Measurements from ENCODE around the gene VWF. TPM values are rescaled to one million over a fixed set of nuclear protein-coding genes. Genes with fewer than 3 reads are reported as not detected.

Gene VWF
- total RNA-seq, 1 donor from 2014 or later = 0.10 TPM

GRCh38 chr12:5900533-5901205 lies 223.8 kb downstream of the VWF start:
- no peaks in the 10 kb centered on the region for H3K4me1 Mint-ChIP-seq (ENCODE audit: low read depth)
- no peak for DNase-seq (ENCODE audit: low spot score, unreplicated experiment)
- no peak overlapping the region for H3K4me3 Mint-ChIP-seq (ENCODE audit: low read depth)
- H3K27me3 Mint-ChIP-seq = peaks cover 33% of the 10 kb centered on the region
- no peaks in the 10 kb centered on the region for H3K9me3 Mint-ChIP-seq (ENCODE audit: low read depth)
- H3K27ac Mint-ChIP-seq = no peak overlapping the region
- H3K36me3 Mint-ChIP-seq (ENCODE audit: insufficient read depth) = no peaks in the 10 kb centered on the region
- TF ChIP-seq, protein P1, sequence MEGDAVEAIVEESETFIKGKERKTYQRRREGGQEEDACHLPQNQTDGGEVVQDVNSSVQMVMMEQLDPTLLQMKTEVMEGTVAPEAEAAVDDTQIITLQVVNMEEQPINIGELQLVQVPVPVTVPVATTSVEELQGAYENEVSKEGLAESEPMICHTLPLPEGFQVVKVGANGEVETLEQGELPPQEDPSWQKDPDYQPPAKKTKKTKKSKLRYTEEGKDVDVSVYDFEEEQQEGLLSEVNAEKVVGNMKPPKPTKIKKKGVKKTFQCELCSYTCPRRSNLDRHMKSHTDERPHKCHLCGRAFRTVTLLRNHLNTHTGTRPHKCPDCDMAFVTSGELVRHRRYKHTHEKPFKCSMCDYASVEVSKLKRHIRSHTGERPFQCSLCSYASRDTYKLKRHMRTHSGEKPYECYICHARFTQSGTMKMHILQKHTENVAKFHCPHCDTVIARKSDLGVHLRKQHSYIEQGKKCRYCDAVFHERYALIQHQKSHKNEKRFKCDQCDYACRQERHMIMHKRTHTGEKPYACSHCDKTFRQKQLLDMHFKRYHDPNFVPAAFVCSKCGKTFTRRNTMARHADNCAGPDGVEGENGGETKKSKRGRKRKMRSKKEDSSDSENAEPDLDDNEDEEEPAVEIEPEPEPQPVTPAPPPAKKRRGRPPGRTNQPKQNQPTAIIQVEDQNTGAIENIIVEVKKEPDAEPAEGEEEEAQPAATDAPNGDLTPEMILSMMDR (IDR thresholded peaks at IDR 0.05; ENCODE audit: unreplicated experiment) = no peak

DNA sequence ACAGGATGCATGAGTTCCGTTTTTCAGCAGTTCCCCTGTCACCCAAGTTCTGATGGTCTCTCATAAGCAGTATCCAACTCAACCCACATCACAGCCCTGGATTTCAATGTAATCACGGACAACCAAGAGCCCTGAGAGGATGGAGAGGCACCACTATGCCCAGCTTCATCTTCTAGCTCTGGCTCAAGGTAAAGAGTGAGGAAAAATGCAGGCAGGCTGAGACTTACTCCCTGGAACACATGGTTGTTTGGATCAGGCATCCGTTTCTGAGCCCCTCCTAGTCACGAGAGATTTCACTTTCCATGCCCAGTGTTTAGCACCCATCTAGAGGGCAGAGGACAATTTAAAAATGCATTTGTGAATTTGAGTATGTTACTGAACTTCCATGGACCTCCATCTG lies 224.4 kb downstream of the VWF start:
- Mint-ChIP-seq H3K4me1 (ENCODE audit: low read depth) (no peaks in the 10 kb centered on the region), H3K4me3 (ENCODE audit: low read depth) (no peak overlapping the region), H3K9me3 (ENCODE audit: low read depth) (peaks cover under 1% of the 10 kb centered on the region), H3K27me3 (peaks cover 27% of the 10 kb centered on the region), H3K27ac (no peak overlapping the region), H3K36me3 (ENCODE audit: insufficient read depth) (no peaks in the 10 kb centered on the region)
- TF ChIP-seq, protein P1 (IDR thresholded peaks at IDR 0.05; ENCODE audit: unreplicated experiment) = no peak
- no peak for DNase-seq (ENCODE audit: low spot score, unreplicated experiment)

- no peak overlapping the region for H3K4me3 Mint-ChIP-seq (ENCODE audit: low read depth)
- no peak for DNase-seq (ENCODE audit: low spot score, unreplicated experiment)
- no peaks in the 10 kb centered on the region for H3K4me1 Mint-ChIP-seq (ENCODE audit: low read depth)
- no peak overlapping the region for H3K27ac Mint-ChIP-seq
- TF ChIP-seq, protein P1 (IDR thresholded peaks at IDR 0.05; ENCODE audit: unreplicated experiment) = no peak
- H3K36me3 Mint-ChIP-seq (ENCODE audit: insufficient read depth) = no peaks in the 10 kb centered on the region
- H3K27me3 Mint-ChIP-seq = peaks cover 23% of the 10 kb centered on the region
- H3K9me3 Mint-ChIP-seq (ENCODE audit: low read depth) = peaks cover 5% of the 10 kb centered on the region
Observed at GRCh38 chr12:5899675-5900074, 224.8 kb downstream of the VWF start.

- H3K9me3 Mint-ChIP-seq (ENCODE audit: low read depth) = peaks cover 6% of the 10 kb centered on the region
- DNase-seq (ENCODE audit: low spot score, unreplicated experiment) = no peak
- TF ChIP-seq, protein P1 (IDR thresholded peaks at IDR 0.05; ENCODE audit: unreplicated experiment) = peak; percentile 25
- H3K4me3 Mint-ChIP-seq (ENCODE audit: low read depth) = no peak overlapping the region
- H3K36me3 Mint-ChIP-seq (ENCODE audit: insufficient read depth) = no peaks in the 10 kb centered on the region
- H3K27ac Mint-ChIP-seq = no peak overlapping the region
- peaks cover 15% of the 10 kb centered on the region for H3K27me3 Mint-ChIP-seq
- H3K4me1 Mint-ChIP-seq (ENCODE audit: low read depth) = no peaks in the 10 kb centered on the region
Observed at GRCh38 chr12:5898874-5899273, 225.6 kb downstream of the VWF start.

Other genes starting within 250 kb of the VWF start
- 2.8 and 3.5 TPM in 2 replicates for gene ANO2, start 179.4 kb downstream of the VWF start, total RNA-seq
- gene CD9, start 75.7 kb upstream of the VWF start, total RNA-seq = 6.0 and 10.8 TPM in 2 replicates
- gene PLEKHG6, start 186.0 kb upstream of the VWF start, total RNA-seq = 40.5 and 44.0 TPM in 2 replicates
- 67.5 and 68.8 TPM in 2 replicates for gene TNFRSF1A, start 217.4 kb upstream of the VWF start, total RNA-seq